Hematopoietic multipotent progenitor cell treated with erythropoietin and hydrocortisone succinate and interleukin-3 and kit ligand, for 6 days (in vitro differentiated cells): ENCODE data around the gene INSRR.

Experiments used
- DNase-seq: peaks from one replicate; pipeline ENCODE4 v3.0.0-alpha.2; 2015

Gene INSRR

DNA sequence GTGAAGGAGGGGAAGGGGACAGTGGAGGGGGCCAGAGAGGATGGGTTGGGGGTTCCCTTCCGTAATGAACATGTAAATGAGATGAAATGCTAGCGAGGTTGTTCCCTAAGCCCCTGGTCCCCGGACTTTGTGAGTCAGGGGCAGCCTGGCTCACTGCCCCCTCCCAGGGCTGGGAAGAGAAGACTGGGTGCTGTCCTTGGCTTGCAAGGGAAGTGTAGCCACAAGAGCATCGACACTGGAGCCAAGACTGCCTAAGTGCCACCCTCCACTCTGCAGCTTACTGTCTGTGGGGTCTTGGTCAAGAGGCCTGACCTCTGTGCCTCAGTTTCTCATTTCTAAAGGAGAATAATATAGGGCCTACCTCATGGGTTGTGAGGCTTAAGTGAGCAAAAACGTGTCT, 35.1 kb upstream of the INSRR start:
- no peak for DNase-seq

DNA sequence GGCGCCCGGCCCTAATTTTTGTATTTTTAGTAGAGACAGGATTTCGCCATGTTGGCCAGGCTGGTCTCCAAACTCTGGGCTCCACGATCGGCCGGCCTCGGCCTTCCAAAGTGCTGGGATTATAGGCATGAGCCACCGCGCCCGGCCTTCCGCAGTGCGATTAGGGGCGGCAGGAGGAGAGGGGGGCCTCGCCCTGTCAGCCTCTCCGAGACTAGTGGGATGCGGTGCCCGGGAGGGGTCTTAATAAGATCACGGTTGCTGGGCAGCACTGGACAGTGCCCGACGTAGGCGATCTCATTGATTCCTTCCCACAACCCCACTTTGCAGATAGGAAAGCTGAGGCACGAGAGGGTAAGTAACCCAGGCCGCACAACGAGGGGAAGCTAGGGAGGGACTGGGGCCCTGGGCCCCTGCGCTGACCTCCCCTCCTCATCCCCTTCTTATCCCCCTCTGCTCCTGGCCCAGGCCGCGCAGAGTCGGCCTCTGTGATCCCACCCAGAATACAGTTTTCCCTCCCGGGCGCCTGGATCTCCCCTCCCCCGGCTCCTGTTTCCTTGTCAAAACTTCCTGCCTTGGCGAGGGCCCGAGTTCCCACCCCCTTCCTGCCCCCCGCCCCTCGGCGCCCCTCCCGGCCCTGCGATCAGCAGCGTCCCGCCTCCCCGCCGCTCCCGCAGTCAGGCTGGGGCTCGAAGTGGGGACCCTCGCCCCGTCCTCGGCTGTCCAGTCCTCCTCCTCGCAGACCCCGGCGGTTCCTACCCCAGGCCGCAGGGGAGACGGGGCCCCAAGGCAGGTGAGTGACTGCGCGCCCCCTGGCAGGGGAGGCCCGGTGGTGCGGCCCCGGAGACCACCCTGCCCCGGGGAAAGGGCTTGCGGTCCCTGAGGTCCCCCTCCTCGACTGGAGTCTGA, 34.4 kb upstream of the INSRR start, which contains the start of gene PEAR1:
Gene PEAR1, plus strand, starts transcription at position 671 of the 906 bp plus-strand sequence. CDS start 10,209 bp downstream, outside the sequence.
- DNase-seq, result peak; percentile 27

DNA sequence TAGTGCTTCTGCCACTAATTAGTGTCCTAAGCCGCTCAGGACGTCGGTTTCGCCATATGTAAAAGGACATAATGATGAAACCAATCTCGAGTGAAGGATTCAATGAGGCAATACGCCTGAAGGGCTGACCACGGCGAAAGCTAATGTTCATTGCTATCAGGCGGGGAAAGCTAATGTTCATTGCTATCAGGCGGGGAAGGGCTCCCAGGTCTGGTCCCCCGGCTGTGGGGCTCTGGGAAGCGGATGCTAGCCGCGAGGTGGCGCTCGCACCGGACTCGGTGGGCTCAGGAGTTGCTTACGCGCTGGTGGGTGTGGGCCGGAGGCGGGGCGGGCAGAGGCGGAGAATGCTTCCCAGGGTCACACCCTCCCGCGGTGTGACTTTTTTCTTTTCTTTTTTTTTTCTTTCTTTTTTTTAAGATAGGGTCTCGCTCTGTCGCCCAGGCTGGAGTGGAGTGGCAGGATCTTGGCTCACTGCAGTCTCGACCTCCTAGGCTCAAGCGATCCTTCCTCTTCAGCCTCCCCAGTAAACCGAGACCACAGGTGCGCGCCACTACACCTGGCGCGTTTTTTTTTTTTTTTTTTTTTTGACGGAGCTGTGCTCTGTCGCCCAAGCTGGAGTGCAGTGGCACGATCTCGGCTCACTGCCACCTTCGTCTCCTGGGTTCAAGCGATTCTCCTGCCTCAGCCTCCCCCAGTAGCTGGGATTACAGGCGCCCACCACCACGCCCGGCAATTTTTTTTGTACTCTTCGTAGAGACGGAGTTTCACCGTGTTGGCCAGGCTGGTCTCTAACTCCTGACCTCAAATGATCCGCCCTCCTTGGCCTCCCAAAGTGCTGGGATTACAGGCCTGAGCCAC, 33.5 kb upstream of the INSRR start:
- peak; percentile 96 for DNase-seq

DNA sequence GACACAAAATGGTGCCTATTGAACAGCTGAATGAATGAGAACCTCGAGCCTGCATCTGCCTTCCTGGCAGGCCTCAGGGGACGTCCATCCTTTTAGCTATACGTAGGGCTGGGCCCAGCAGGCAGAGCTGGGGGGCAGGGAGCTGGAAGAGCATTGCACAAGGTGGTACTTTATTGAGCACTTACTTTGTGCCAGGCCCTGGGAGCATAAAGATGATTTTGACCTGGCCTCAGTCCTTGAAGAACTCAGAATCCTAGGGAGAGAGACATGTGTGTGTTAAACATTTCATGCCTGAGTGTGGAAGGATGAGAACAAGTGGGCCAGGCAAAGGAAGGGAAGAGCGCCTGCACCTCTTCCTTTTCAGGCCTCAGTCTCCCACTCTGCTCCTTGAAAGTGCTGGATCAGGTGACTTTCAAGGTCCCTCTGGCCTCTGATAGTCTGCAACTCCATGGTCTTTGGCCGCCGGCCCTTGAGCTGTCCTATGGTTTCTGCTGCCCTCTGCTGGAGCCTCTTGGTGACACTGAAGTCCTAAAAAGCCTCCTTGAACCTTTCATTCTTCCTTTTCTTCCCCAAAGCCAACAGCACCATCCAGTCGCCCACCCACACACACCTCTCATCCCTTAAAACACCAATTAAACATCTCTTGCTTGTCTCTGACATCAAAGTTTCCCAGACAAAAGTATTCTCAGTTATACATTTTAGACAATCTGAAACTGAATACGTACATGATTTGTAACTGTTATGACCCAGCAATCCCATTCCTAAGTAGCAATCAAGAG, 31.1 kb upstream of the INSRR start:
- DNase-seq, result peak; percentile 92

DNA sequence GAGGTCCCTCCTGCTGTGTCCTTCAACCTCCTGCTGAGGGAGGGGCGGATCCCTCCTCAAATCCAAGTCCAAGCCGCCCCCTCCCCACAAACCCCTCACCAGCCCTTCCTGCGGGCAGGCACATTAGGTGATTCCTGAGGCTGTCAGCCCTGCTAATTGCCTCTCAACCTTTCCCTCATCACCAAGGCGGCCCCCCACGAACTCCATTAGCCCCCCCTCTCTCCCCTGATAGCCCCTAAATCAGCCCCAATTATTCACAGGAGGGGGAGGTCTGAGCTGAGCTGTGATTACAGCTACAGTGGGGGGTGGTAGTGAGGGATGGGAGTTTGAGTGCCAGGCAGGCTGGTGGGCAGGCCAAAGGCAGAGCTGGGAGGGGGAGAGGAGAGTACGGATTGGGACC, 28.8 kb upstream of the INSRR start:
- DNase-seq, result no peak

DNA sequence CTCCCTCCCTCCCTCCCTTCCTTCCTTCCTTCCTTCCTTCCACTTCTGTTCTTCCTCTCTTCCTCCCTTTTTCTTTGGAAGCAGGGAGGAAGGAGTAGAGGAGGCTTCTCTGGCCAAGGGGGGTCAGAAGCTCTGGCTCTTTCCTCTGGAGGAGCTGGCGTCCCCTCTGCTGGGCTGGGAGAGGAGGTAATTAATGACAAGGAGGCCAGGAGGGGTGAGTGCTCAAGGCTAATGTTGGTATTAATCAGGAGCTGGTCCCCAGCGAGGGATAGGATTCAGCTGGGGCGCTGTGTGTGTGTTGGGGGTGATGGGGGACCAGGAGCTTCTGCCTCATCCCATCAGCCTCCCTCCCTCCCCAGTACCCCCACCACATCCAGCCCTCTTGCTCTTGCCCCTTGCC, 28.4 kb upstream of the INSRR start:
- no peak for DNase-seq

DNA sequence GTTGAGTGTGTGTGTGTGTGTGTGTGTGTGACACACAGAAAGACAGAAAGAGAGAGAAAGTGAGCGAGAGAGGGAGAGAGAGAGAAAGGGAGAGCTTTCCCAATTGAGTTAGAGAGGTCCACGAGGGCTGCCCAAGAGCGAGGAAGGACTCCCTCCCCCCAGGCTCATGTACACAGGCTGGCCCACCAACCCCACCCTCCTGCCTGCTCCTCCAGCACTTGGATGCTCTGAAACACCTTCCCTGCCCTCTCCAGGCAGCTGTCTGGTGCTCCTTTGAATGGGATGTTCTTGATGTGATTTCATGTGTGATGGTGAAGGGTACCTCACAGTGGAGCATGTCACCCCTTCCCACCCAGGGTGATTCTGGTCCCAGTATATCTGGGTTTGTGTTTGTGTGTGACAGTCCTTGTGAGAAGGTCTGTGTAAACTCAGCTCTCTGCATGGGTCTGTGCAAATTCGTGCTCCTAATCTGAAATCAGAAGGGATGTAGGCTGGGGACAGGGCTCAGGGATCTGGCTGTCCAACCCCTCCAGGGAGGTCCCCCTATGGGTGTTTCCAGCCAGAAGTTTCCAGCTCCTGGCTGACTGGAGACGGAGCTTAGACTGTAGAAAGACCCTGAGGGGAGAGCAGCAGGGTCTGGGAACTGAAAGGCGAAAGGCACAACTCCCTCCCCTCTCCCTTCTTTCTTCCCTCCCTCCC, 27.8 kb upstream of the INSRR start:
- DNase-seq, result no peak

DNA sequence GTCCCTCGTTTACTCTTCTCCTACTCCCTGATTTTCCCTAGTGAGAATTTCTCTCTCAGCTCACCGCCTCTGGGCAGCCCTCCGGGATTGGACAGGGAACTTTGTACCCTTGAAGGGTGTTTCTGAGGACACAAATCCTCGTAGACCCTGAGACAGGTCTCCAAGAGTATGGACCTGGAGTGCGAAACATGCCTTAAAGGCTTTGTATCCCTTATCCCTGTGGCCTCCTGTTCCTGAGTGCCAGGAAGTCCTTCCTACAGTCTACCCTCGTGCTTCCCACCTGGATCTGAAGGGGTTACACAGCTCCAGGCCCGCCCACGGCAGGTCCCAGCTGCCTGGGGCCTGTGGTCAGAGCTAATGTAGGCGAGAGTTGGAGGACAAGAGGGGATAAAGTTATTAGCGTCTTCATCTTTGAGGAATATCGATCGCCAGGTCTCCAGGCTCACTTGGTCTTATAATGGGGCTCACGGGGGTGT, 27.0 kb upstream of the INSRR start:
- no peak for DNase-seq

DNA sequence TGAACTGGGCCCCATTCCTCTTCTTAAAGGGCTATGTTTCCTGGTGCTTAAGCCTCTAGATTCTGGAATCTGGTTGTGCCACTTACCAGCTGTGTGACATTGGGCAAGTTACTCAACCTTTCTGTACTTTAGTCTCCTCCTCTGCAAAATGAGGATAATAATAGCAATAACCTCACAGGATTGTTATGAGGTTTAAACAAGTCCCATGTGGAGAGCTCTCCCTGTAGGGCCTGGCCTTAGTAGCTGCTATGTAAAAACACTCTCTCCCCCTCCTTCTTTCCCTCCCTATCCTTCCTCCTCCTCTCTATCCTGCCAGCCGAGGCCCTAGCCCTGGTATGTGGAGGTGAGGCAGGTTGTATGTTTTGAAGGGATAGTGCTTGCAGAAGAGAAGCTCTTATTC, 26.4 kb upstream of the INSRR start:
- DNase-seq, result no peak

DNA sequence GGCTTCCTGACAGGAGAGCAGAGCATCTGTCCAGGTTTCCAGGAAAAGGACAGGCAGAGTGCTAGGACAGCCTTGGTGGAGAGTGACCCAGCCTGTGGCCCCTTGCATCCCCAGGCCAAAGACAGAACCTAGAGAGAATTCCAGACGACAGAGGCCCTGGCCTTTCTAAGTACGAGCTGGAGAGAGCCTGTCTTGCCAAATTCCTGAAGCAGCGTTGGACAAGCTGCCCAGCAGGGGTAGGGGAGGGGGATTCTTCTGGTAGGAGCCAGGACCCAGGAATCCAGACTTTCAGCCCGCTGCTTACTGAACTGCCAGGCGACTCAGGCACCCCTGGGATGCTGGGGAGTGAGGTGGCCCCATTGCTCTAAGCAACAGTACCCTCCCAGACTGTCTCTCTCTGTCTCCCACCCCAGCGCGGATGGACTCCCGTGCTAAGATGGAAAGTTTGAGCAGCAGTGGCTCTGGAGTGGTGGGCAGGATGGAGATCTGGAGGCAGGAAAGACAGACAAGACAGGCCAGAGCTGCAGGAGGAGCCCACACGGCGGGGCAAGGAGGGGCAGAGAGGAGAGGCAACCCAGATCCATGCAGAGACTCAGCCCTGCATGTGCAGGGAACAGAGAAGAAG, 25.8 kb upstream of the INSRR start:
- DNase-seq, result no peak

DNA sequence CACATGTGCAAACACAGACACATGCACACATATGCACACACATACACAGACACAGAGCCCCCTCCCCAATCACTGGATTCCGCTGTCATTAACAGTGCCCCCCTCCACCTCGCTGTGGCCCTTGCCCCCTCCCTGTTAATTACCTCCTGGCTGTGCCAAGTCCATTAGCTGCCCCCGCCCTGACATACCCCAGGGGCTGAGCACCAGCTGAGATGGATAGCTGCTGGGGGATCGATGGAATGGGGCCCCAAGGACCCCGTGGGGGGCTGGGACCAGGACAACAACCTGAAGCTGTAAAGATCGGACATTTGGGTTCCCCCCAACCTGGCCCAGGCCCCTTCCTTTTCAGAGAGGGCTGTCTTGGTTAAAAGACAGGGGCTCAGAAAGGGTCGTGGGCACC, 25.0 kb upstream of the INSRR start:
- DNase-seq, result no peak

DNA sequence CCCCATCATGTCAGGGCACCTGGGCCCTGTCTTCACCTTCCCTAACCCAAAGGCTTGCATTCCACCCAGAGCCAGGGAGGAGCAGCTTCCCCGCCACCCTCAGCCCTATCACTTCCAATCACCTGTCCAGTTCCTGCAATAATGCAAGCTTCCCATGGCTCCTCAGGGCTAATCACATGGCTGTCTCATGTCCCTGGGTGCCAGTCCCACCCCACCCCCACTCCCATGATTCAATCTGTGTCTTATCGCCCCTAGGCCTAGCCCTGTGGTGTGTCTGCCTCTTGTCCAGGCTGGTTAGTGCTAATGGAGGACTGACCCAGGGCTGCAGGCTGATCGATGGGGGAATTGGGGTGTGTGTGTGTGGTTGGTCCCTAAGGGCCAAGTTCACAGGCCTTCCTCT, 23.6 kb upstream of the INSRR start:
- DNase-seq, result no peak

DNA sequence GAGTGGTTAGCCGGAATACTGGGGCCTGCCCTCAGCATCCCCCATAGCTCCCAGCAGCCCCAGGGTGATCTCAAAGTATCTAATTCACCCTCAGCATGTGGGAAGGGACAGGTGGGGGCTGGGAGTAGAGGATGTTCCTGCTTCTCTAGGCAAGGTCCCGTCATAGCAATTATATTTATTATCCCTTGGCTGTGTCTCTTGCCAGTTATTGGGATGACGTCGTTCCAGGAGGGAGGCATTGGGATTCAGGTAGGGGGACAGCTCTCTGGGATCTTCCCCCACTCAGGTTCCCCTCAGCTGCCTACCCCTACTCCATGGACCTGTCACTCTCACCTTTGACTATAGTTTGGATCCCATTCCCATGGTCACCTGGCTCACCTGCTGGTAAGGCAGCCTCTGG, 22.7 kb upstream of the INSRR start:
- DNase-seq, result no peak

DNA sequence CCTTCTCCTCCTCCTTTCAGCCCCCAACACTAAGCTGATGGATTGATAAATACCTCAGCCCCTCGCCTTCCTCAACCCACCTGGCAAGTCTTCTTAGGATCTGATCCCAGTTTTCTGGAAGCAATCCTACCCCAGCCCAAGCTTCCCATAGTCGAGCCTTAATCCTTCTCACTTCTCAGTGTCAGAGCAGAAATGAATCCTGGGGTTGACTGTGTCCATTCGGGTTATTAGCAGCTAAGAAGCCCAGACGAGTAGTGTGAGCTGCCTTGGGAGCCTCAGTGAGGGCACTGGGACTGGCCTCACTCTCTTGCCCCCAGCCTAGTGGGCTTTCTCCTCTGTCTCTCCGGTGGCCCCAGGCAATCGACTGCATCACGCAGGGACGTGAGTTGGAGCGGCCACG, 22.2 kb upstream of the INSRR start:
- DNase-seq, result no peak

DNA sequence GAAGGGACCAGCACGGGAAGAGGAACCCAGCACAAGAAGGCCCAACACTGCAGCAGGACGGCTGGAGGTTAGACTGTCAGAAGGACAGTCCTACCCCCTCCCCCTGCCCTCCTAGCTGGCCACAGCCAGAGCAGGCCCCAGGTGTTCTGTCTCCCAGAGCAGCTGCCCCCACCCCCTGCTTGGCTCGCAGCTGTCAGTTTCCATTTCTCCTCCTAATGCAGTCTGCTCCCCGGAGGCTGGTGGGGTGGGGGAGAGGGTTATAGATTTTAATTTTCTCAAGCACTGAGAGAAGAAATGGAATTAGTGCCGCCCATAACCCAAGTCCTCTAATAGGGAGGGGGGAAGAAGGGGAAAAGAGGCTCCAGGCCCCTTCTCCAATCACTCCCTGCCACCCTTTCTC, 21.6 kb upstream of the INSRR start:
- no peak for DNase-seq

DNA sequence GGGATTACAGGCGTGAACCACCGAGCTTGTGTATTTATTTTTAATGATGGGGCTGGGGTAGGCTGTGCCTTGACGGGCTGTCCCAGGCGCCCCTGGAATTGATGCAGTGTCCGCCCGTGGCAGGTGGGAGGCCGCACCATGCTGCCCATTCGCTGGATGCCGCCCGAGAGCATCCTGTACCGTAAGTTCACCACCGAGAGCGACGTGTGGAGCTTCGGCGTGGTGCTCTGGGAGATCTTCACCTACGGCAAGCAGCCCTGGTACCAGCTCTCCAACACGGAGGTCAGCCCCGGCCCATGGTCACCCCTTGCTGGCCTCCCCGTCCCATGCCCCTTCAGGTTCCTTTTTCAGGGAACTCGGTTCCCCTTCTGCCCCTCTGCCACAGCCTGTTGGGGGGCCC, 21.0 kb upstream of the INSRR start:
- no peak for DNase-seq

DNA sequence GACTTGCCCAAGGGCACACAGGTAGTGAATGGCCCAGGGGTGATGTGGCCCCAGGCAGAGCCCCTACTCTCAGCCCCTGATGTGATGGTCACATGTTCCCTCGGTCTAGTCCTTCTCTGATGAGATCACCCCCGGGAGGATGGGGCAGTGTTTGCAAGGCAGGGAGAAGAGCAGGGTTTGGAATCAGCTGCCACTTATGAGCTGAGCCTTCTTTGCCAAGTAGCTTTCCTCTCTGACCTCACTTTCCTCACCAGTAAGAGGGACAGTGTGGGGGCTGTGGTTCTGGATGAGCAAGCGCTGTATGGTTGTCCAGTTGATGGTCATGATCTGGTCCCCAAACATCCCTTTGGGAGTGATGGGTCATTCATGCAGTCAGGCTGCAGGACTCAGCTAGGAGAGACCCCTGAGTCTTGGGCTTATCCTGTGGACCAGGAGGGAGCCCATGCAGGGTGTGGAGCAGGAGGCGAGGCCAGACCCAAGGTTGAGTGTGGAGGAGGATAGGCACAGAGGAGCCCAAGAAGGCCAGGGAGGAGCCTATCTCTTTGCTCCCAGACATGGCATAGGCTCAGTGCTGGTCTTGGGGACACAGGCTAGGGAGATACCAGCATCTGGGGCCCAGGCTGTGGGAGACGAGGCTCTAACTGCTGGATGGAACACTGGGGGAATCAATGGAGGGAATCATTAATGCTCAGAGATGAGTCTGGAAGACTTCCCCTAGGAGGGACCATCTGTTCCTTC, 18.7 kb upstream of the INSRR start:
- DNase-seq, result peak; percentile 76

DNA sequence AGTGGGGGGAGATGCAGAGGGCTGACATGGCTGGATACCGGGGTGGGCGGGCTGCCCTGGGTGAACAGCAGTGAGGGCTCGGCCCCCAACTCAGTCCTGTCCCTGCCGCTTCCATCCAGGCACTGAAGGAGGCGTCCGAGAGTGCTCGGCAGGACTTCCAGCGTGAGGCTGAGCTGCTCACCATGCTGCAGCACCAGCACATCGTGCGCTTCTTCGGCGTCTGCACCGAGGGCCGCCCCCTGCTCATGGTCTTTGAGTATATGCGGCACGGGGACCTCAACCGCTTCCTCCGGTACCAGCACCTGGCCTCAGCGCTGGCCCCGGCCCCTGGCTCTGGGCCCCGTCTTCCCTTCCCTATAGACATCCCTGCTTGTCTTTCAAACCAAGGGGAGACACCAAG, 17.4 kb upstream of the INSRR start:
- DNase-seq, result no peak

DNA sequence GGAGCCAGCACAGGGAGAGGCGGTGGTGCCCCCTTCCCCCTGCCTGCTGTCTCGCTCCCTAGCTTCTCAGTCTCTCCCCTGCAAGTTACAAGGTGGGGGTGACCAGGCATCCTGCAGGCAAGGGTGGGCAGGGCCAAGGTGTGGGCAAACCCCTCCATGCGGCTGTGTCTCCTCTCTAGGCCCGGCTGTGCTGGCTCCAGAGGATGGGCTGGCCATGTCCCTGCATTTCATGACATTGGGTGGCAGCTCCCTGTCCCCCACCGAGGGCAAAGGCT, 16.4 kb upstream of the INSRR start:
- DNase-seq, result no peak

DNA sequence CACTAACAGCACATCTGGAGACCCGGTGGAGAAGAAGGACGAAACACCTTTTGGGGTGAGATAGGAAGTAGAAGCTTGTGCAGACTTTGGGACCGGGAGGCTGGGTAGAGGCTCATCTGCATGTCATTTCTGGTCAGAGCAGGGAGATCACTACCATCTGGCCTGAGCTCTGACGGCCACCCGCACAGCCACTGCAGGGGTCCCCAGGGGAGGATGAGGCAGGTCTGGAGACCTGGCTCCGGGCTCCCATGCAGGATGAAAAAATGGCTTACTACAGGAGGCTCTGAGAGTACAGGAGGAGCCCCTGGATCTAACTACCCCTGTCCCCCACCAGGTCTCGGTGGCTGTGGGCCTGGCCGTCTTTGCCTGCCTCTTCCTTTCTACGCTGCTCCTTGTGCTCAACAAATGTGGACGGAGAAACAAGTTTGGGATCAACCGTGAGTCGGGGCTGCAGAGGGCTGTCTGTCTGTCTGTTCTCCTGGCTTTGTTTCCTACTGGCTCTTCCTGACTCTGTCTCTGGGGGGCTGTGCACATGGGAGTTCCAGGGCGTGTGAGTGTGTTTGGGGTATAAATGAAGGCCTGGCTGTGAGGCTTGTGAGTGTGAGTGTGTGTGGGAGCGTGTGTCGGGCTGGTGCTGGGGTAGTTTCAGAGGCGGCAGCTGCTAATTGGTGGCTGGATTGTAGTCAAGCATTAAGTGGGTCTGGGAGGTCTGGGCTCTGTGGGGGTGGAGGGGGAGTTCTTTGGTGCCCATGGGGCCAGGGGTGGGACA, 15.8 kb upstream of the INSRR start:
- DNase-seq, result no peak

DNA sequence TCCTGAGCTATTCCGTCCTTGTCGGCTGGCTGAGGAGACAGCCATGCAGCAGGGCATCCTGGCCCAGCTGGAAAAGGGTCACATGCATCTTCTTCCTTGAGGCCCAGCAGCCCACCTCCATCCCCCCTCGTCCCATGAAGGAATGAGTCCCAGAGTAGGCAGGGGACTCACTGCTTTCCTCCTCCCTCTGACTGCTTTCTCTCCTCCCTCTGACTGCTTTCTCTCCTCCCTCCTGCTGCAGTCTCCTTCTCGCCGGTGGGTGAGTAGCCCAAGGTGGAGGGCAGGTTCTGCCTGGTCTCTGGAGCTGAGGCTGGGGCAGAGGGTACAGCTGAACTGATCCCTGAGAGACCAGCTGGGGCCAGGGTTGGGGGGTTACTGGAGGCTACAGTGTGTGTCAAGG, 15.2 kb upstream of the INSRR start:
- no peak for DNase-seq
